Ovary (tissue), 3 donors: ENCODE measurements around the gene ILKAP.

Source experiments
- CTCF ChIP-seq, 3 donors: fragments of 450-650 bp in 2 of 3; fragments of 200-600 bp in 1 of 3; IDR thresholded peaks; one replicate each; pipeline versions ENCODE4 v1.5.1 to v1.8.0; 2016 to 2022; ENCODE audit warnings: antibody characterized with exemption in 3 of 3, mild to moderate bottlenecking in 1 of 3
- EP300 ChIP-seq: sonication (generic); formaldehyde crosslinking; IDR thresholded peaks from one replicate; pipeline ENCODE4 v1.6.1; 2017; ENCODE audit warnings: antibody characterized with exemption
- POLR2A ChIP-seq: fragments of 450-650 bp; IDR thresholded peaks from one replicate; pipeline ENCODE4 v1.6.1; 2017; ENCODE audit warnings: antibody characterized with exemption, mild to moderate bottlenecking, moderate library complexity
- donor health status: DM: no; HTN: no; CAD: no.

GRCh38 chr2:238154570-238154969, 48.9 kb downstream of the ILKAP start:
- TF ChIP-seq CTCF (IDR thresholded peaks at IDR 0.05) (no peak), POLR2A (no peak), EP300 (no peak)
